ENCODE results near the gene ADGRL3. TPM values are rescaled to one million over a fixed set of nuclear protein-coding genes. Genes with fewer than 3 reads are reported as not detected.

The ADGRL3 gene
- total RNA-seq, 4 donors from 2014 or later, result 0.19 to 7.8 (median 1.3) TPM

DNA sequence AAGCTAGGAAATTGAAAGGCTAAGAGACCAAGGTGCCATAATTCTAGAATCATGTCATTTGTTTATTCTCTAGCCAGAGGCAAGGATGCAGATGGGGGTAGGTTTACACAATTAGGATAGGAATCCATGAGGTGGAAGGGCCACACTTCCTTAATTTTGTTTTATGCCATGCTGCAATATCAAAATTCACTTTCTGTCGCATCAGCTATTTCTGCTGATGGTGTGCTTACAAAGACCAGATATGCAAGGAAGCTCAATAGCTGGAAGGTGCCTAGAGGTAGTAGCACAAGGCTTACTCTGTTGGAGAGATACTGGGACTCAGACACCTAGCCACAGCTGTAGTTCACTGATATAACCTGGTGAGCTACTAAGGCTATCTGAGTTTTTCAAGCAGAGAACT, 328.5 kb downstream of the ADGRL3 start:
- no peak for DNase-seq
- TF ChIP-seq, protein P1, sequence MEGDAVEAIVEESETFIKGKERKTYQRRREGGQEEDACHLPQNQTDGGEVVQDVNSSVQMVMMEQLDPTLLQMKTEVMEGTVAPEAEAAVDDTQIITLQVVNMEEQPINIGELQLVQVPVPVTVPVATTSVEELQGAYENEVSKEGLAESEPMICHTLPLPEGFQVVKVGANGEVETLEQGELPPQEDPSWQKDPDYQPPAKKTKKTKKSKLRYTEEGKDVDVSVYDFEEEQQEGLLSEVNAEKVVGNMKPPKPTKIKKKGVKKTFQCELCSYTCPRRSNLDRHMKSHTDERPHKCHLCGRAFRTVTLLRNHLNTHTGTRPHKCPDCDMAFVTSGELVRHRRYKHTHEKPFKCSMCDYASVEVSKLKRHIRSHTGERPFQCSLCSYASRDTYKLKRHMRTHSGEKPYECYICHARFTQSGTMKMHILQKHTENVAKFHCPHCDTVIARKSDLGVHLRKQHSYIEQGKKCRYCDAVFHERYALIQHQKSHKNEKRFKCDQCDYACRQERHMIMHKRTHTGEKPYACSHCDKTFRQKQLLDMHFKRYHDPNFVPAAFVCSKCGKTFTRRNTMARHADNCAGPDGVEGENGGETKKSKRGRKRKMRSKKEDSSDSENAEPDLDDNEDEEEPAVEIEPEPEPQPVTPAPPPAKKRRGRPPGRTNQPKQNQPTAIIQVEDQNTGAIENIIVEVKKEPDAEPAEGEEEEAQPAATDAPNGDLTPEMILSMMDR (IDR thresholded peaks at IDR 0.05), result no peak
- Histone ChIP-seq H3K27me3 (no peaks in the 10 kb centered on the region), H3K9me3 (no peaks in the 10 kb centered on the region), H3K36me3 (no peaks in the 10 kb centered on the region), H3K4me3 (no peak overlapping the region), H3K4me1 (peaks cover 0 to 10% (median 0%) of the 10 kb centered on the region in 3 donors), H3K27ac (no peak overlapping the region)
- WGBS, 2 donors, result 93 to 100% methylated on average over 1 of the region's 1 CpG
- intact Hi-C loops (cut with DNase I), result no loop called here

DNA sequence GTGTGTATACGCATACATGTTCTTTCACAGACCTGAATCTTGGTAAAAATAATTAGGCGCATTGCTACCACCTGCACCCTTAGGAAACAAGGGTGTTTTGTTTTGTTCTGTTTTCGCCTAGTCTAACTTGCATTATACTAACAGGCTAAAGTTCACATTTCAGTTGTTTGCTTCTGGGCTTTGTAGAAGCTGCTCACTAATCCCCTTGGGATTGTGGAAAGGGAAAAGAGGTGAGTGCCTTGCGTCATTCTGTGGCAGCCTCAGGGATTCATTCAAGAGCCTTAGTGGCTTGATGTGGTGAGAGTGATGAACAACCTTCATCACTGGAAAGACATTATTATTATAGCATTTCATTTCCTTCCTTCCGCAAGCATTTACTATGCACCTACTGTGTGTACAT, 331.1 kb downstream of the ADGRL3 start:
- no peak overlapping the region for H3K4me3 ChIP-seq
- TF ChIP-seq, protein P1 (IDR thresholded peaks at IDR 0.05), result no peak
- TF ChIP-seq POLR2A (IDR thresholded peaks at IDR 0.05), result no peak
- no peaks in the 10 kb centered on the region for H3K27me3 ChIP-seq
- H3K36me3 ChIP-seq, result no peaks in the 10 kb centered on the region
- WGBS, 2 donors, result 79 to 82% methylated on average over 5 of the region's 5 CpGs
- no peak for DNase-seq
- H3K27ac ChIP-seq, result no peak overlapping the region
- no peaks in the 10 kb centered on the region for H3K9me3 ChIP-seq
- intact Hi-C loops (cut with DNase I), result no loop called here
- peaks cover 0 to 10% (median 0%) of the 10 kb centered on the region in 3 donors for H3K4me1 ChIP-seq

DNA sequence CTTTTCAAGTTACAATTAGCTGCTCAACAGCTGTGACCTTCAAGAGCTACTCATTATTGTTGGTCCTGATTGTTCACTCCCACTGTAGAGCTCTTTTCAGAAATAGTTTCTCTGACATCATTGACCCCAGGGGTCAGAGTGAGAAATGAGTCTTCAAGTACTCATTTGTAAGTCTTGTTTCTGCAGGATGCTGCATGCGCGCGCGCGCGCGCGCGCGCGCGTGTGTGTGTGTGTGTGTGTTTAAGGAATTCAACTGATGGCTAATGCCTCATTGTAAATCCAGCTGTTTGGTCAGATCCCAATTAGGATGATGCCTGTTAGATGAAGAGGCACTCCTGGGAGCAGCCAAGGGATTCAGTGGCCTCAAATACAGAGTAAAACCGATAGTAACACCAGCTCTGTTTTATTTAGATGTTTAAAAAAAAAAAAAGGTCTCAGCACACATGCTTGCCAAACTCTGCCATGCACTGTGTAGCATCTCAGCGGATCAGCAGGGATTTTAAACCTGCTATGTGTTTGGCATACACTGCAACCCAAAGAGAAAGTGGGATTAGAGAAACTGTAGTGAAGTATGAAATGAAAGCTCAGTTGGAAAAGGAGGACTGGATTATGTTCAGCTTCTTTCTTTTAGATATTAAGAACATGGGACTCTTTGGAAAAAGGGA, 332.3 kb downstream of the ADGRL3 start:
- H3K27me3 ChIP-seq, result no peaks in the 10 kb centered on the region
- no peak overlapping the region for H3K27ac ChIP-seq
- DNase-seq, result no peak
- peaks cover 0 to 10% (median 0%) of the 10 kb centered on the region in 3 donors for H3K4me1 ChIP-seq
- TF ChIP-seq POLR2A (IDR thresholded peaks at IDR 0.05), result no peak
- TF ChIP-seq, protein P1 (IDR thresholded peaks at IDR 0.05), result no peak
- WGBS, 2 donors, result 31 to 45% methylated on average over 14 of the region's 14 CpGs
- no peaks in the 10 kb centered on the region for H3K36me3 ChIP-seq
- H3K4me3 ChIP-seq, result no peak overlapping the region
- intact Hi-C loops (cut with DNase I), result no loop called here
- no peaks in the 10 kb centered on the region for H3K9me3 ChIP-seq

DNA sequence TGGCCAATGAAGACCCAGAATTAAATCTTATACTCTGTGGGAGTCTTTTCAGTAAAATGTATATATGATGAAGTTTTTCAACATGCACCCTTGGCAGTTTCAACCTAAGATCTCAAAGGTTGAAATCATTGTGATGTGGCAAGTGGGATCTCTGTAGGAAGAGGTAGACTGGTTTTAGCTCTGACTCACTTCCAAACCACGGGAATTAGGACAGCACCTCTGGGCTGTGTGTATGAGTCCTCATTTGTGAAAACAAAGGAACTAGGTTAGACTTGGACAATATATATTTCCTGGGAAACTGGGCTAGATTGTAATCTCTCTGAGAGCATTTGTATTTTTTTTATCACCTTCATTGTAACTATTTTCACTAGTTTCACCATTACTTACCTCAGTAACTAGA, 333.0 kb downstream of the ADGRL3 start:
- Histone ChIP-seq H3K4me3 (no peak overlapping the region), H3K36me3 (no peaks in the 10 kb centered on the region), H3K4me1 (peaks cover 0 to 10% (median 0%) of the 10 kb centered on the region in 3 donors), H3K27ac (no peak overlapping the region), H3K27me3 (no peaks in the 10 kb centered on the region), H3K9me3 (no peaks in the 10 kb centered on the region)
- WGBS, 2 donors, result 13 to 42% methylated on average over 1 of the region's 1 CpG
- intact Hi-C loops (cut with DNase I), result no loop called here
- no peak for DNase-seq
- TF ChIP-seq, protein P1 (IDR thresholded peaks at IDR 0.05), result no peak
- no peak for TF ChIP-seq POLR2A (IDR thresholded peaks at IDR 0.05)

DNA sequence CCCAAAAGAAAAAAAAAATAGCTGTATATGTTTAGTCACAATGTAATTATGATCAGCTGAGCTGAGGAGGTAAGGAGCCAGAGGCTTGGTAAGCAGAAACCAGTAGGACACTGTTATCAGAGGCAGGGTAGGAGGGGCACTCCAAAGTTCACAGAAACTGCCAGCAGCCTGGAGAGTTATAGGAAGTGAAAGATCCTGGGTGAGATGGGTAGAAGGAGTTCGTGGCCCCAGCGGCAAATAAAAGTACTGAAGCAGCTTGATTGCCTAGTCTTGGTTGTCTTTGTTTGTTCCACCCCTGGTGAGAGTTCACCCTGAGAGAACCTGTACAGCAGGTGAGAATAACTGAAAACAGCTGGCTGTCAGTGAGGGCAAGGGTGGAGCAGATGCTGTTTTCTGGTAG, 340.8 kb downstream of the ADGRL3 start:
- no peaks in the 10 kb centered on the region for H3K4me1 ChIP-seq
- no peaks in the 10 kb centered on the region for H3K27me3 ChIP-seq
- no peak for DNase-seq
- no peak for TF ChIP-seq POLR2A (IDR thresholded peaks at IDR 0.05)
- TF ChIP-seq, protein P1 (IDR thresholded peaks at IDR 0.05), result no peak
- intact Hi-C loops (cut with DNase I), result no loop called here
- H3K27ac ChIP-seq, result no peak overlapping the region
- no peak overlapping the region for H3K4me3 ChIP-seq
- 69 to 89% methylated on average over 2 of the region's 2 CpGs for WGBS, 2 donors
- H3K9me3 ChIP-seq, result no peaks in the 10 kb centered on the region
- H3K36me3 ChIP-seq, result no peaks in the 10 kb centered on the region
